NCI-H1048 (cell line): ENCODE measurements around the gene KYNU.
"Not testable (repeated sequence)": the region's sequence is repeated elsewhere in the genome, so short reads cannot be mapped to it uniquely, and the experiment has no call there.

ENCODE experiments used
- DNase-seq: peaks from one replicate; lab custom pipeline; 2025; lab: John Stamatoyannopoulos, UW

The KYNU gene

DNA sequence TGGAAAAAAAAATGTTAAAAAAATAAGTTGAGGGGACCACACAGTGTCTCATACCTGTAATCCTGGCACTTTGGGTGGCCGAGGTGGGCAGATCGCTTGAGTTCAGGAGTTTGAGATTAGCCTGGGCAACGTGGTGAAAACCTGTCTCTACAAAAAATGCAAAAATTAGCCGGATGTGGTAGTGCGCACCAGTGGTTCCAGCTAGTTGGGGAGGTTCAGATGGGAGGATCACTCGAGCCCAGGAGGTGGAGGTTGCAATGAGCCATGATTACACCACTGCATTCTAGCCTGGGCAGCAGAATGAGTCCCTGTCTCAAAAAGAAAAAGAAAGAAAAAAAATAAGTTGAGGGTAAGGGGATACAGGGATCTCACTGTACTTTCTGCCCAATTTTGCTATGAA, 6.1 kb upstream of the KYNU start:
- DNase-seq = no peak

DNA sequence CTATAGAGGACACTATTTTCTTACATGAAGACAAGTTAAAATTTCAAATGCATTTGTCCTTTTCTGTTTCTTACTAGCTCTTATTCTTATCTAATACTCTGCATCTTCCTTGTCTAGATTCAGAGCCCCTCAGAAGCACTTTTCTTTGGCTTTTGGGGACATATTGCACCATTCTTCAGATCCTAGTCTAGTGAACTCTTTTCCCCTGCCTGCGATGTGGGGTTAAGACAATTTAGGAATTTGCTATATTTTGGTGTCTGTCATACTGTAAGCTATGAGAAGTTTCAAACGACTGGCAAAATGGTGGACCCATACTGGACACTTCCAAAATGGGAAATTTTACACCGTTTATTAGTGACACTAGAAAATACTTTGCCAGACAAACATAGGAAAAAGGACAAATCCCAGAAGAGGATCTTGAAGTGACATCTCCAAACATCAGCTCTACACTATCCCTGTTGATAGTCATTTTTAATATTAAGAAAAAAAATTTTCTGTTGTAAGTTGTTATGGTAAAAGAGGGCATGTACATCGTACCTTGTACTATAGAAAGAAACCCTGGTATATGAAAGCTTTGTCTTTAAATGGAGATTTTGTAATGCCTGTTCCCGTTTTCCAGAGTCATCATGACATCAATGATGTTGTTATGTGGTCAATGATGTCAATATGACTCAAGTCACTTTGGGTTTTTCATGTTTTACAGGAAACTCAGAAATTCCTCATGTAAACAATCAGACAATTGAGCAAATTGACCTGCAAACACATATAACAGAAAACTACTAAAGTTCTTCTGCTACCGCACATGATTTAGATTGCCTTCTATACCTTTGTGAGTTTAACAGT, 4.4 kb upstream of the KYNU start:
- no peak for DNase-seq

DNA sequence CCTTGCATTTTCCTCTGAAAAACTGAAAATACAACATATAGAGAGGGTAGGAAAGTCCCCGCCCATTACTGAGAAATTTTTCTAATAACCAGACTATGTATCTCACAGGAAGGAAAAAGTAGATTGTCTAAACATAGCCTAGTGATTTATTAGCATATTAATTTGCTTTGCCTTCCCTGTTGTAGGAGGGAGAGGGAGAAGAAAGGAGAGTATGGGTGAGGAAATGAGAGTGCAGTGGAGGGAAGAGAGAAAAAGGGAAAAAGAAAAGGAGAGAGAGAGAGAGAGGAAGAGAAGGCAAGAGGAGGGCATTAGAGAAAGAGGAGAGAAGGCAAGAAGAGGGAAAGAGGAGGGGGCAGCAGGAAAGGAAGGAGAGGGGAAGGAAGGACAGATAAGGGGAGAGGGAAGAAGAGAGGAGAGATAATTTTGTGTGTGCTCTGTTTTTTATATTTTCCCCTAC, 3.6 kb upstream of the KYNU start:
- no peak for DNase-seq

DNA sequence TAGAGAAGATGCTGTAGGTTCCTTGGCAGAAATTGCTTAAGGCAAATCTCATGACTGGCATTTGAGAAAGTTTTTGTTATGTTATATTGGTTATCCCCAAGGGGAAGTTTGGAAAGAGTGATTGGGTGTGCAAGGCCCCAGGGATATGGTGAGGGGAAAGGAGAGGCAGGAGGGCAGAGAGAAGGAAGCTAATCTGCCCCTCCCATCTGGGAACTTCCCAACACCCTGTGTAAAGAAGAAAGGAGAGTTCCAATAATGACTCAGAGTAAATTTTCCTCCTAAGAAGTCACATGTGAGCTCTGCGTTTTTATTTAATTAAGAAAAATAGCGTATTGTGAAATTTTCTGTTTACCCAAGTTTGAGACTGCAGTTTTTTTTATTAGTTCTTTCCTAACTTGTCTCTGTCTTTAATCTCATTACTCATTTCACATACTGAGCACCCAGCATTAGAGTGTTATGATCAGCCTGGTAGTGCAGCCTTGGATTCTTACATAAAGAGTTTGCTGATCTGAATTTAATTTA, 3.1 kb upstream of the KYNU start:
- no peak for DNase-seq

DNA sequence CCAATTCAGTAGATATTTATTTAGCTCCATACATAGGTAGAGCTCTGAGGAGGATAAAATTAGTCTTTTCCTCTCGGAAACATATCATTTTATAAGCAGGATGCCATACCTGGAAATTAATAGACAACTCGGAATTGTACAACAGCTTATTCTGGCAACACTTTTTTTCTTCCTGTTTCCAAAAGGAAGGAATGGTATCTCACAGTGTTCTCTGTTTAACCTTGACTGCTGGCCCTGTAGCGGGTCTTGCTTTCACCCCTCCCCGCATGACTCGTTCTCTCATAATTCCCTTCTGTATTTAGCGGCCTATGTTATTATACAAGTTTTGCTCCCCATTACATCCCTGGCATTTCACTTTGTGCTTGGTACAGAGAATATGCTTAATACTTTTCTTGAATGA, 2.5 kb upstream of the KYNU start:
- DNase-seq = no peak

DNA sequence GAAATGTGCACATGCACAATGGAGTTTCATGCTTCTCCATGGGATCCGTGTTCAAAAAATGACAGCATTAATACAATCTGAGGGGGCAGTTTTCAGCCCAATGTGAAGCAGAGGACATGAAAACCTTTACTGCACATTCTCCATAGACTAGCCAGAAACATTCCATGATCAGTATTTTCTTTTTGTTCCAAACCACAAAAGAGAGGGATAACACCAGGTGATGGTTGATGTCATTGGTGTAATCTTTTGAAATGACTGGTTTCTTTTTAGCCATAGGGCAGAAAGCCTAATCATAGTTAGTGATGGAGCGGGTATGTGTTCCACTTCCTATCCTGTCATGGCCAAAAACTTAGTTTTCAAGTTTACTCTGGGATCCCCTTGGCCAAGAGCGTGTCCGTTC, 1.8 kb upstream of the KYNU start:
- no peak for DNase-seq

DNA sequence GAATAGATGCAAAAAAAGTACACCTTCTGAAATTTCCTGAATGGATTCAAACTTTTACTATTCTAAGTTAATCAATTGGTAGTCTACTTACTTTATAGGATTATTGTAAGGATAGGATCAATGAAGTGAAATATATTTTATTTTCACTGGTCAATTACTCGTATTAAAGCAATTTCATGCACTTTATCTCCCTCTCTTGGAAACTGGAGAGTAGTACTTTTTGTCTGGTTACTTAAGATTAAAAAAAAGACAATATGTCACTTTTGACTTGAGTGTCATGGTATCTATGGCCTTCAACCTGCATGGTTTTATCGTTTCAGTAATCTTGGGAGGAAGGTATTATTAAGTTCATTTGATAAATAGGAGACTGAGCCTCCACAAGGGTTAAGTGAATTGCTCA, 1.0 kb upstream of the KYNU start:
- DNase-seq = no peak

DNA sequence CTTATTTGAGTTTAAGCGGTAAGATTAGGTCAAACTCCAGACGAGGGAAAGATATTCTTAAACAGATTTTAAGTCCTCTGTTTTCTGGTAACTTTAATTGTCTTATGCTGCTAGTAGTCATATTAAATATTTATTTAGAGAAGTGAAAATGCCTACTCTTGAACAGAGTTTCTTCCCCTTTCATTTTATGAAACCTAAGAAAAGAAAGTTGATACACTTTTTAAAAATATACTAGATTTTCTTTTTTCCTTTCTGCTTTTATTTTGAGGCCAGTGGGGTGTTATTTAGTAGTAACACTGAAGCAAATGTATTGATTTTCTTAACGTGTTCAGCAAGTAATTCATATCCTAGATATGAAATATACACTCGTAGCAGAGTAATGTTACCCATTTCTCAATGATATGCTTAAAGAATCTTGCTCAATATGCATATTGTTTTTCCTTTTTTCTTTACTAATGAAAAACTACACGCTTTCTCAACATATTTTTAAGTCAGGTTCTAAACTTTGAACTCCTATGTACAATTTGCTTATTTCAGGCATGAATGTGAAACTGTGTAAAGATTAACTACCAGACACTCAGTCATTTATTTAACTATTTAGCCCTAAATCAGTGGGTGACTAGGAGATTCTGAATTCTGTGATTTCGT, 691 bp downstream of the KYNU start:
- DNase-seq = no peak

DNA sequence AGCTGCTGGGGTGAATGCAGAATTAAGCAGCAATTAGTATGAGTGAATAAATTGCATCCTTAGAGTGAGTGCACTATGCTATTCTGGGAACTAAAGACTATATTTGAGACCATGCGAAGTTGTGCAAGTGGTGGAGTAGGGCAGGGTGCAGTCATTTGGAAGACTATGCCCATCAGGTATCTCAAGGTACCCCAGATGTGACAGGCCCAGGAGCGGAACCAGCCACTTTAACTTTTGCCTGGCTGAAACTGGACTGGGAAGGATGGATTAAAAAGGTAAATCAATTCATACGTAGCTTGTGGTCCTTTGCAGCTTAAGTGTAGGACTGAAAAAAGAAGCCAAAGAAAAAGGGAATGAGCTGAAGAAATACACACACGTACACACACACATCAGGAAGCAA, 1.7 kb downstream of the KYNU start:
- DNase-seq = no peak

DNA sequence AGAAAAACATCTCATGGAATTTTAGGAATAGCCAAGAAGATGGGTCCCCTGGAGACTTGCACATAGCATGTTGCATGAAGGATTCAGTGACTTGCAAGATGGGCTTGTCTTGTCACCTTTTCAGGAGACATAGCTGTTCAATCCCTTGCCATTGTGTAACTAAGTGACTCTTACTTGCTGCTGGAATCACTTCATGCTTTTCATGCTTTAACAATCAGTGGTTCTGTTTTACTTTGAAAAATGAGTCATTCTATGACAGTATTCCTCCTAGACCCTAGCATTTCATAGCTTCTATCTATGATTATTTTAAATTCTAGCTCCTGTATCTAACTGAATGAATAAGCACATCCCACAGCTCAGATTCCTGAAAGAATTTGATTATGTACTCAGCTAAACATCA, 2.8 kb downstream of the KYNU start:
- DNase-seq = no peak

DNA sequence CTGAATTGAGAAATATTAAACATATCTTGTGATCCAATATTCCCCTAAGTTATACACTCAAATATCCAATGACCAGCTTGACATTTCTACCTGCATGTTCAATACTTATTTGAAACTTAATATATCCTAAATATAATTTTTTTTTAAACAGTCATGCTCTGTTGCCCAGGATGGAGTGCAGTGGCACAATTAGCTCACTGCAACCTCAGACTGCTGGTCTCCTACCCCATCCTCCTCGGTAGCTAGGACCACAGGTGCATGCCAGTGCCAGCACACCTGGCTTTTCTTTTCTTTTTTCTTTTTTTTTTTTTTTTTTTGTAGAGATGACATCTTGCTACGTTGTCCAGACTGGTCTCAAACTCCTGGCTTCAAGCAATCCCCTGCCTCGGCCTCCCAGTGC, 4.2 kb downstream of the KYNU start:
- no peak for DNase-seq

DNA sequence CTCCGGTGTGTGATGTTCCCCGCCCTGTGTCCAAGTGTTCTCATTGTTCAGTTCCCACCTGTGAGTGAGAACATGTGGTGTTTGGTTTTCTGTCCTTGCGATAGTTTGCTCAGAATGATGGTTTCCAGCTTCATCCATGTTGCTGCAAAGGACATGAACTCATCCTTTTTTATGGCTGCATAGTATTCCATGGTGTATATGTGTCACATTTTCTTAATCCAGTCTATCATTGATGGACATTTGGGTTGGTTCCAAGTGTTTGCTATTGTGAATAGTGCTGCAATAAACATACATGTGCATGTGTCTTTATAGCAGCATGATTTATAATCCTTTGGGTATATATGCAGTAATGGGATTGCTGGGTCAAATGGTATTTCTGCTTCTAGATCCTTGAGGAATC, 5.0 kb downstream of the KYNU start:
- DNase-seq = not testable (repeated sequence)

DNA sequence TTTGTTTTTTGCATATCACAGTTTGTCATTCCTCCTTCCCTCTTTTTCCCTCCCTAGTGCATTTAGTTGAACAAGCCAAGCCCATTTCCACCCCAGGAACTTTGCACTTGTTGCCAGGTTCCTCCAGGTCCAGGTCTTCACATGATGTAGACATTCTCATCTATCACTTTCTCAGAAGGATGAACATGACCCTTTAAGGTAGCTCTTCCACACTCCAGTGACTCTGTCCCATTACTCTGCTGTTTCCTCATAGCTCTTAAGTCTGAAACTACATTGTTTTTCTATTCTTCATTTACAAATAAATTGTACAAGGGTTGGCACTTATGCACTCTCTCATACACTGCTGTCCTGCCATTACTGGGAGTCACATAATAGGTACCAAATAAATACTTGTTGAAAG, 6.1 kb downstream of the KYNU start:
- DNase-seq = no peak

DNA sequence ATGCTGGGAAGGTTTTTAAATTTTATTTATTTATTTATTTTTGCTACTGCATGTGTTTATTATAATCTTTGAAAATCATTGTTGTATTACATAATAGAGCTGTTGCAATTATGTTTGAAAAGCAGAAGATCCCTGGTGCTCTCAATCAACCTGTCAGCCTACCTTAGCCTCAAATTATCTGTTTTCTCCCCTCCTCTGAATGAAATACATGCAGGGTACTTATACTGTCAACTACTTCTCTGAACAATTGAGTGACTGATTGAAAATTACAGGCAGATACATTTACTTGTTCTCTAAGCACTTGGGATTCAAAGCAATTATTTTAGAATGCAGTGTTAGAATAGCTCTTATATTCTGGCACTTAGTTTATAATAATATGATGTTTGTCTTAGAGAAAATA, 8.1 kb downstream of the KYNU start:
- DNase-seq = no peak

DNA sequence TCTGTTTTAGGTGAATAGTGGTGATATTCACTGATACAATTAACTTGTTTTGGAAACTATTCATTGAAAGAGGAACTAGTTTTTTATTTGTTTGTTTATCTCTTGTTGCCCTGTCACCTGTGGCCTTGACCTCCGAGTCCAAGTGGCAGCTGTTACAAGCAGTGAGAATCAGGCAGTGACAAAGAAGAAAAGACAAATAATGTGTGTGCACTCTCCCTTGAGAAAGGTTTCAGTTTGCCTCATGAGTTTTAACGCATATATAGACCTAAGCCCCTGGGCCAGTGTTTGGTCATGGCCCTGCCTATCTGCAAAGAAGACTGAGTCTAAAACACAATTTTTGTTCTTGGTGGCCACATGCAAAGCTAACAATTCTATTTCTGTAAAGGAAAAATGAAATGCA, 15.3 kb downstream of the KYNU start:
- DNase-seq = no peak

DNA sequence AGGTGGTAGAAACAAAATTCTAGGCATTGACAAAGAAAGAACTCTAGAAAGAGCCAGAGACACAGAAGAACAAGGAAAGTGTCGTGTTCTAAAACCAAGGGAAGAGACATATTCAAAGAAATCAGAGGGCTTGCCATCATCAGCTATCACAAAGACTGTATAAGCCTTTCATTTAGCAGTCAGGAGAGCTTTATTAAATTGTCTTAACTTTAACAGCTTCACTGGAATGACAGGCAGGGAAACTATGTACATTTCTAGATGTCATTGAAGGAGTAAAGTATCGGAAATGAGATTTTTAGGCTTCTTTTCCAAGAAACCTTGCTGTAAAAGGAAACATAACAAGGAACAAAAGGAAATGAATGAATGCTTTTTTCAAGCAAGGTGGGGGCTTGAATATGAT, 15.8 kb downstream of the KYNU start:
- DNase-seq = no peak

DNA sequence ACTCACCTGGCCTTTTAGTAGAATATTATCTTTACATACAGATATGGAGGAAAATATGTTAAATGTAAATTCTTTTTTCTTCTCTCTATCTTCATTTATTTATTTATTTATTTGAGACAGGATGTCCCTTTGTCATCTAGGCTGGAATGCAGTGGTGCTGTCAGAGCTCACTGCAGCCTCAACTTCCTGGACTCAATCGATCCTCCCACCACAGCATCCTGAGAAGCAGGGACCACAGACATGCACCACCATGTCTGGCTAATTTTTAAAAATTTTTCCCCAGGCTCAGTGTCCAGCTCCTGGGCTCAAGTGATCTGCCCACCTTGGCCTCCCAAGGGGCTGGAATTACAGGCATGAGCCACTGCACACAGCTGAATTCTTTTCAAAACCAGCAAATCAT, 20.3 kb downstream of the KYNU start:
- no peak for DNase-seq

DNA sequence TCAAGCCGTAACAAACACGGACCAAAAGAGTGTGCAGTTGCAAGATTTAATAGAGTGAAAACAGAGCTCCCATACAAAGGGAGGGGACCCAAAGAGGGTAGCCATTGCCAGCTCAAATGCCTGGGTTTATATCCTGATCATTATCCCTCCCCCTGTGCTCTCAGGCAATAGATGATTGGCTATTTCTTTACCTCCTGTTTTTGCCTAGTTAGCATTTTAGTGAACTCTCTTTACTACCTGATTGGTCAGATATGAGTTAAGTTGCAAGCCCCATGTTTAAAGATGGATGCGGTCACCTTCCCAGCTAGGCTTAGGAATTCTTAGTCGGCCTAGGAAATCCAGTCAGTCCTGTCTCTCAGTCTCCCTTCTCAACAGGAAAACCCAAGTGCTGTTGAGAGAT, 22.9 kb downstream of the KYNU start:
- not testable (repeated sequence) for DNase-seq

DNA sequence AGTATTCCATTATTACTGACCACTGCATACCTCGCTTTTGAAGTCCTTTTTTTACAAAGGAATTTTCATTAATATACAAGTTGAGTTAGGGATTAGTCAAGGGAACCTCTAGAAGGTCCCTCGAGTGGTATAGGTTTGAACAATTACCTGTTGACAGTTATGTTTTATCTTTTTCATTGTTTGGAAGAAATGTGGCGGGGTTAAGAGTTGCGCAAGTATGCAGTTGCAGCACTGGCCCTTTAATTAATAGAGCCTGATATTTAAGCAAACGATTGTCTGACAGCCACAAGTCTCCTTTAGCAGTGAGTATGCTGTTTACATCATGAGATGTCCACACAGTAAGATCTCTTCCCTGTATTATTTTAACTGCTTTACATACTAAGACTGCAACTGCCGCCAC, 24.3 kb downstream of the KYNU start:
- DNase-seq = no peak

DNA sequence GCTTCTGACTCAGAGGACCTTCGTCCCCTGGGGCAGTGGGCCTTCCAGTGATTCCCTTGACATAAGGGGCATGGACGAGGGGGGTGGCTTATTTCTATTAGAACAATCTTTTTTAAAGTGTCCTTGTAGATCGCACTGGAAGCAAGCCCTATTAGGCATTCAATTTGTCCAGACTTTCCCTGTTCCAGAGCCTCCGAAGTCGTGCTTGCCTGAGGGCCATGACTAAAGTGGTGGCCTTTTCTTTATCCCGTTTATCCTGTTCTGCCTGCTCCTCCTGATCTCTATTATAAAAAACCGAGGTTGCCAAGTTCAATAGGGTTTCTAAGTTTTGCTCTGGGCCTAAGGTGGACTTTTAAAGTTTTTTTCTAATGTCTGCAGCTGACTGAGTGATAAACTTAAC, 26.3 kb downstream of the KYNU start:
- not testable (repeated sequence) for DNase-seq

DNA sequence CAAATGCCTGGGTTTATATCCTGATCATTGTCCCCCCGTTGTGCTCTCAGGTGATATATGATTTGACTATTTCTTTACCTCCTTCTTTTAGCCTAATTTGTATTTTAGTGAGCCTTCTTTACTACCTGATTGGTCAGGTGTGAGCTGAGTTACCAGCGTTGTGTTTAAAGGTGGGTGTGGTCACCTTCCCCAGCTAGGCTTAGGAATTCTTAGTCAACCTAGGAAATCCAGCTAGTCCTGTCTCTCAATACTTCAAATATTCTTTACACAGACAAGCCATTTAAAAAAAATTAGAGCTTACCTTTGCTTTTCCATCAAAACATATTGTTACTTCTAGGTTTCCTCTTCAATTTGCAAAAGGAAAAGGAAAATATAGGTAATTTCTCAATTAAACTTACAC, 30.2 kb downstream of the KYNU start:
- no peak for DNase-seq

DNA sequence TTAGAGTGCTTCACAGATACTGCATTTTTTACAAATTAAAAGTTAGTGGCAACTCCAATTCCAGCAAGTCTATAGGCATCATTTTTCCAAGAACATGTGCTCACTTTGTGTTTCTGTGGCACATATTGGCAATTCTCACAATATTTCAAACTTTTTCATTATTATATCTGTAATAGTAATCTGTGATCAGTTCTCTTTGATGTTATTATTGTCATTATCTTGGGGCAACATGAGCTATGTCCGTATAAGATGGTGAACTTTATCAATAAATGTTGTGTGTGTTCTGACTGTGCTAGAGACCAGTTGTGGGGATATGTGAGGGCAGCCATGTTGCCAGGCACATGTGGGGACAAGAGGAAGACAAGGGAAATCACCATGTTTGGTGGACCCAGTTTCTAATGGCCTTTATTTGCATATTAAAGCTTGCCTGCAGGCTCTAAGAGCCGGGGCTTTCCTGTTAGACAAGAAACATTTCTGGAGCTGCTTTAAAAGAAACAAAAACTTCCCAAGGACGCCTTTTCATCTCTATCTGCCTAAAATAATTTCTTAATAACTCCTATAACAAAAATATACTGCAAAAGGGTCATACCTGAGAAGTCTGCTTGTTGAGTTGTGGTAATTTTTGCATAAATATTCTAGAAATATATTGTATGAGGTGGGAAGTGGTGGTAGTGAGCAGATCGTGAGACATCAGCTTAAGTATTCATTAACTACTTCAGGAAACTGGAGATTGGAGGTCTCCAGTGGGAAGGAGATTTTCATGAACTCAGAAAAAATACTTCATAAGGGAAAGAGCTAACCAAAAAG, 37.2 kb downstream of the KYNU start:
- DNase-seq = peak; percentile 44

DNA sequence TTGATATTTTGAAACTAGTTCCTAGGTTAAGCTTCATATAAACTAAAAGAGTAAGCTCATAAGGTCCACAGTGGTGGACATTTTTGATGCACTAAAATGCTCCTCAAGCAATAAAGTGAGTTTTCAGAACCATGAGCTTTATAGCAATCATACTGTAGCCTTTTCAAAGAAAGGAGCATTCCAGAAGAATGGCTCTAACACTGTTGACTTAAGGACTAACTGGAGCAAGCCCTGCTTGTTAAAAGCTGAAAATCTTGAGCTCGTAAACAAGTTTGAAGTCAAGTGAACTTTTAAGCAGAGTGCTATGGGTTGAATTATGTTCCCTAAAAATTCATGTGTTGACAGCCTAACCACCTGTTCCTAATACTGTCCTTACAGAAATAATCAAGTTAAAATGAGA, 38.0 kb downstream of the KYNU start:
- DNase-seq = no peak
